Measurements from ENCODE around the gene PHF1.

The PHF1 gene

GRCh38 chr6:33430991-33431879, 20.4 kb downstream of the PHF1 start:
- in situ Hi-C loops (cut with MboI; ENCODE audit: low sequenced_read_pairs), result no loop called here

- in situ Hi-C loops (cut with MboI; ENCODE audit: low sequenced_read_pairs), result no loop called here
These were observed 21.2 kb downstream of the PHF1 start for GRCh38 chr6:33431880-33432541.

GRCh38 chr6:33432546-33432945, 21.7 kb downstream of the PHF1 start:
- in situ Hi-C loops (cut with MboI; ENCODE audit: low sequenced_read_pairs), result no loop called here

DNA sequence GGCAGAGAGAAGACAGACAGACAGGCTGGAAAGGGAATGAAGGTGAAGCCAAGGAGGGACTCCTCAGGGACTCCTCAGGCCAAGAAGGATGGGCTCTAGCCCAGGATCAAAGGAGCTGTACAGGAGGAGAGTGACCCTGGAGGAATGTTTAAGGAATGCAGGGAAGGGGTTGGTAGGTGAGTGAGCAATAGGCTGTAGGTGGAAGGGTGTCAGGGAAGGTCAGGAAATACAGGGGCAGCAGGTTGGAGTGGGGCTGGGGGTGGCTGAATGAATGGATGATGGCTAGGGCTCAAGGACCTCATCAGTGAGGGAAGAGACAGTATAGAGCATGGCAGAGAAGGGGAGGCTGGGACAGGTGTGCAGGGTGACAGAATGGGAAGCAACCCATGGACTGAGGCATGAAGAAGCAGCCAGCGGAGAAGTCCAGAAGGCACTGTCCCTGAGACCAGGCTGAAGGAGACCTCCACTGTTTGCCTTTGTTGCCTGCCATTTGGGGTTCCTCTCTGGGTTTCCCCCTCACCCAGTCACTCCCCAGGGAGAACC, 22.3 kb downstream of the PHF1 start:
- in situ Hi-C loops (cut with MboI; ENCODE audit: low sequenced_read_pairs), result no loop called here

DNA sequence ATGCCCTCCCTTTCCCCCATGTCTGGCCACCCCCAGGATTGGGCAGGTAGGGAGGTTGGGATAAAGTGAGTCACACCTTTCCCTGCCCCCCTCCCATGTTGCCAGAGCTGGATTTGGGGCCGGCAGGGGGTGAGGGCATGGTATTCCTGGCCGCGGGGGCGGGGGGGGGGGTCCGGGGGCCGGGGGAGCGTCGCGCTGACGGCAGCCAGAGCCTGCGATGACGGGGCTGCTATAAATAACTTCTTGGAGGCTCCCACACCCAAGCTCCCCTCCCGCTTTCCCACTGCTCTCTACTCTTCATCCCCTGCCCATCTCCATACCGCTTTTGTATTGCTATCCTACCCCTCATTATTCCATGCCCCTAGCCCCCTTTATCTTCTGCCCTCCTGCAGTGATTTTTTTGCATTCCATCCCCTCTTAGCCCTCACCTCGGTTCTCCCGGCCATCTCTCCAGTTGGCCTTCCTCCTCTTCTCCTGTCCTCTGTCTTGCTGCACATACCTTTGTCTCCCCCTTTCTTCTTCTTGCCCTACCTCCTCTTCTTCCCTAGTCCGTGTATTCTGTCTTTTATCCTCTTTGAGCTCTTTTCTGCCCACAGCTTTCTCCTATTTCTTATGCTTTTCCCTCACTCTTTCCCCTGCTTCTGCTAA, 22.9 kb downstream of the PHF1 start:
- in situ Hi-C loops (cut with MboI; ENCODE audit: low sequenced_read_pairs), result no loop called here

- in situ Hi-C loops (cut with MboI; ENCODE audit: low sequenced_read_pairs), result no loop called here
These were observed 24.1 kb downstream of the PHF1 start for GRCh38 chr6:33434961-33435360.

GRCh38 chr6:33437666-33438065, 26.9 kb downstream of the PHF1 start:
- in situ Hi-C loops (cut with MboI; ENCODE audit: low sequenced_read_pairs), result no loop called here

- in situ Hi-C loops (cut with MboI; ENCODE audit: low sequenced_read_pairs), result no loop called here
These were observed 28.3 kb downstream of the PHF1 start for GRCh38 chr6:33438978-33439594.

GRCh38 chr6:33439956-33440648, 29.3 kb downstream of the PHF1 start:
- in situ Hi-C loops (cut with MboI; ENCODE audit: low sequenced_read_pairs), result no loop called here

DNA sequence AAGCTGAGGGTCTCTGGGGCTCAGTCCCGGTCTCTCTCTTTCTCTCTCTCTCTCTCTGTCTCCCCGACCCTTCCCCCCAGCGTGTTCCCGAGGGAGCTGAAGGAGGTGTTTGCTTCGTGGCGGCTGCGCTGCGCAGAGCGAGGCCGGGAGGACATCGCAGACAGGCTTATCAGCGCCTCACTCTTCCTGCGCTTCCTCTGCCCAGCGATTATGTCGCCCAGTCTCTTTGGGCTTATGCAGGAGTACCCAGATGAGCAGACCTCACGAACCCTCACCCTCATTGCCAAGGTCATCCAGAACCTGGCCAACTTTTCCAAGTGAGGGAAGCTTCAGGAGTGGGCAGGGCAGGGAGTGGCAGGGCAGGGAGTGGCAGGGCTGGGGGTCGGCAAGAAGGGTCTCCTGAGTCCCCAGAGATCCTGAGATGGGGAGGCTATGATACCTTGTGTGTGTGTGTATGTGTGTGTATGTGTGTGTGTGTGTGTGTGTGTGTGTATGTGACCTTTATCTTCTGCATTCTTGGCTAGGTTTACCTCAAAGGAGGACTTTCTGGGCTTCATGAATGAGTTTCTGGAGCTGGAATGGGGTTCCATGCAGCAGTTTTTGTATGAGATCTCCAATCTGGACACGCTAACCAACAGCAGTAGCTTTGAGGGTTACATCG, 30.0 kb downstream of the PHF1 start:
- in situ Hi-C loops (cut with MboI; ENCODE audit: low sequenced_read_pairs), result no loop called here

- in situ Hi-C loops (cut with MboI; ENCODE audit: low sequenced_read_pairs), result no loop called here
These were observed 30.6 kb downstream of the PHF1 start for GRCh38 chr6:33441457-33441856.

- in situ Hi-C loops (cut with MboI; ENCODE audit: low sequenced_read_pairs), result no loop called here
These were observed 31.5 kb downstream of the PHF1 start for GRCh38 chr6:33442283-33442682.

- in situ Hi-C loops (cut with MboI; ENCODE audit: low sequenced_read_pairs), result no loop called here
These were observed 32.2 kb downstream of the PHF1 start for GRCh38 chr6:33443025-33443424.

DNA sequence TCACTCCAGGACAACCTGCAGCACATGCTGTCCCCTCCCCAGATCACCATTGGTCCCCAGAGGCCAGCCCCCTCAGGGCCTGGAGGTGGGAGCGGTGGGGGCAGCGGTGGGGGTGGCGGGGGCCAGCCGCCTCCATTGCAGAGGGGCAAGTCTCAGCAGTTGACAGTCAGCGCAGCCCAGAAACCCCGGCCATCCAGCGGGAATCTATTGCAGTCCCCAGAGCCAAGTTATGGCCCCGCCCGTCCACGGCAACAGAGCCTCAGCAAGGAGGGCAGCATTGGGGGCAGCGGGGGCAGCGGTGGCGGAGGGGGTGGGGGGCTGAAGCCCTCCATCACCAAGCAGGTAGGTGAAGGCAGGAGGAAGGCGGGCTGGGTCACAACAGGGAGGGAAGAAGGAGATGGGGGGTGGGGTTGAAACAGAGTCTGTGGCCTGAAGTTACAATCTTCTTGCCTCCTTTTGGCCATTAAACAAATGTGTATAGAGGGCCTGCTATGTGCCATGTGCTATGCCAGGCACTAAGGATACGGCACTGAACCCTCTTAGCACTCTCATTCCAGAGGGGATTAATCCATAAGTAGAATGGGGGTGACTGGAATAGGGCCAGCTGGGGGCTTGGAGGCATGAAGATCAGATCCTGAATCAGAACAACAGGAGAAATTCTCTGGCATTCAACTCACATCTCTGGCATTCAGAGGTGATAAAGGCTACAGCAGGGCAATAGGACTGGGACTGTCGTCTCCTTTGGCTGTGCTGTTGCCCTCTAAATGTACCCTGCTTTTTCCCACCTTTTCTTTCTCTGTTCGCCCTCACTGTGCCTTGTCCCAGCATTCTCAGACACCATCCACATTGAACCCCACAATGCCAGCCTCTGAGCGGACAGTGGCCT, 33.0 kb downstream of the PHF1 start:
- in situ Hi-C loops (cut with MboI; ENCODE audit: low sequenced_read_pairs), result no loop called here

DNA sequence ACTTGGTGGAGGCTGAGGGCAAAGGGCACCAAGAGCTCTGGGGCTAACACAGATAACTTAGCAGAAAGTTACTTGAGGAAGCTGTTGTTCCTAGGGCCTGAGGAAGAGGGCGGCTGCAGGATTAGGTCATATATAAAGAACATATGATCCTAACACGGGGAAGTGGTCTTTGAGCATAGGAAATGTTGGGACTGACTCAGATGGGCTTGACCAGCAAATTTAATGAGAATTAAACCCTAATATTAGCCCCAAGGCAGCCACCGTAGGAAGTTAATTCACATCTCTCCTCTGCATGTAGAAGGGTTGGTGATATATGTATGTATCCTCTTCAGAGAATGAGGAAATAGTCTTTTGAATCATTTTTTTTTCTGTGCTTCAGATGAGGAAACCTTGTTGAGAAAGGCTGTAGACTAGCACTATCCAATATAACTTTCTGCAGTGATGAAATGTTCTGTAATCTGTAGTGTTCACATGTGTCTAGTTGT, 34.3 kb downstream of the PHF1 start:
- in situ Hi-C loops (cut with MboI; ENCODE audit: low sequenced_read_pairs), result no loop called here

DNA sequence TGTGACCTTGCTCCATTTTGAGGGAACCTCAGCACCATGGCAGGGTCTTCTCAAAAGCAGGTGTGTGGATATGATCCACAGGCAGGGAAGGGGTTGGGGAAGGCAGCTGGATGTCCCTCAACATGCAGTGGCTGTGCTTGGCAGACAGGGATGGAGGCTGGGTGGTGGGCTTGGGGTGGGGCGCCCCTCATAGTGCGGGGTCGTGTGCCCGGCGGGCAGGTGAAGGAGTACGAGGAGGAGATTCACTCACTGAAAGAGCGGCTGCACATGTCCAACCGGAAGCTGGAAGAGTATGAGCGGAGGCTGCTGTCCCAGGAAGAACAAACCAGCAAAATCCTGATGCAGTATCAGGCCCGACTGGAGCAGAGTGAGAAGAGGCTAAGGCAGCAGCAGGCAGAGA, 35.5 kb downstream of the PHF1 start:
- in situ Hi-C loops (cut with MboI; ENCODE audit: low sequenced_read_pairs), result no loop called here

- in situ Hi-C loops (cut with MboI; ENCODE audit: low sequenced_read_pairs), result no loop called here
These were observed 39.6 kb downstream of the PHF1 start for GRCh38 chr6:33450434-33450833.

- in situ Hi-C loops (cut with MboI; ENCODE audit: low sequenced_read_pairs), result no loop called here
These were observed 40.8 kb downstream of the PHF1 start for GRCh38 chr6:33451606-33452005.

- in situ Hi-C loops (cut with MboI; ENCODE audit: low sequenced_read_pairs), result no loop called here
These were observed 41.7 kb downstream of the PHF1 start for GRCh38 chr6:33452496-33452895.

Measured in HL-60/S4 treated with retinoic acid at 250 ng/mL for 4 days and 3 days (cell line).